HepG2 (cell line): Measurements from ENCODE around the gene EFNA2. TPM values are rescaled to one million over a fixed set of nuclear protein-coding genes. Genes with fewer than 3 reads are reported as not detected.

Source experiments
- BORCS8-MEF2B ChIP-seq: sonication (generic); formaldehyde crosslinking; IDR thresholded peaks from 2 replicates; pipeline ENCODE4 v1.8.0; 2022; ENCODE audit warnings: mild to moderate bottlenecking, missing genetic modification reagents
- CEBPB ChIP-seq: IDR thresholded peaks from 2 replicates; pipeline ENCODE4 v1.6.1; 2011; ENCODE audit warnings: low read depth, low read length, improper control_type of control experiment, borderline replicate concordance
- CENPT ChIP-seq: sonication (generic); formaldehyde crosslinking; IDR thresholded peaks from 2 replicates; pipeline ENCODE4 v1.8.0; 2022; ENCODE audit warnings: low read depth, mild to moderate bottlenecking, moderate library complexity, missing genetic modification reagents
- CHCHD3 ChIP-seq: sonication (generic); formaldehyde crosslinking; IDR thresholded peaks from 2 replicates; pipeline ENCODE4 v1.8.0; 2022; ENCODE audit warnings: mild to moderate bottlenecking, missing genetic modification reagents, moderate library complexity
- DNMT1 ChIP-seq: sonication (generic); formaldehyde crosslinking; IDR thresholded peaks from 2 replicates; pipeline ENCODE4 v1.5.1; 2020; ENCODE audit warnings: mild to moderate bottlenecking, missing genetic modification reagents
- ELF3 ChIP-seq: IDR thresholded peaks from 2 replicates; pipeline ENCODE4 v1.6.1; 2016; ENCODE audit warnings: missing genetic modification reagents, missing compliant biosample characterization
- FLYWCH1 ChIP-seq: sonication (generic); formaldehyde crosslinking; IDR thresholded peaks from 2 replicates; pipeline ENCODE4 v1.8.1; 2023; ENCODE audit warnings: mild to moderate bottlenecking, missing genetic modification reagents
- GATAD1 ChIP-seq: IDR thresholded peaks from 2 replicates; pipeline ENCODE4 v1.6.1; 2016; ENCODE audit warnings: missing genetic modification reagents, missing compliant biosample characterization
- GTF3A ChIP-seq: sonication (generic); formaldehyde crosslinking; conservative IDR thresholded peaks from 2 replicates; pipeline ENCODE4 v1.4.0; 2020; ENCODE audit warnings: mild to moderate bottlenecking, missing genetic modification reagents
- HCFC1 ChIP-seq: fragments of 150-350 bp; IDR thresholded peaks from 2 replicates; pipeline ENCODE4 v1.6.1; 2014; ENCODE audit warnings: low read depth, low read length
- KLF13 ChIP-seq: sonication (generic); formaldehyde crosslinking; IDR thresholded peaks from 2 replicates; pipeline ENCODE4 v1.4.0; 2020; ENCODE audit warnings: mild to moderate bottlenecking, missing genetic modification reagents
- KLF15 ChIP-seq: sonication (generic); formaldehyde crosslinking; IDR thresholded peaks from 2 replicates; pipeline ENCODE4 v1.8.1; 2023; ENCODE audit warnings: borderline replicate concordance, mild to moderate bottlenecking, inconsistent platforms, missing genetic modification reagents, mixed read lengths
- KLF16 ChIP-seq, 2 experiments: sonication (generic) in 1 of 2; formaldehyde crosslinking in 1 of 2; IDR thresholded peaks; 2 replicates each; pipeline versions ENCODE4 v1.6.1 to v1.8.0; 2016 to 2023; ENCODE audit warnings: missing genetic modification reagents in 2 of 2, missing compliant biosample characterization in 1 of 2
- MXD4 ChIP-seq: IDR thresholded peaks from 2 replicates; pipeline ENCODE4 v1.6.1; 2016; ENCODE audit warnings: mild to moderate bottlenecking, missing biosample characterization, missing genetic modification reagents
- RFX1 ChIP-seq: fragments of 450-650 bp; IDR thresholded peaks from 2 replicates; pipeline ENCODE4 v1.6.1; 2017
- SNAPC2 ChIP-seq: sonication (generic); formaldehyde crosslinking; IDR thresholded peaks from 2 replicates; pipeline ENCODE4 v1.8.1; 2022; ENCODE audit warnings: mild to moderate bottlenecking, missing genetic modification reagents
- SUZ12 ChIP-seq: fragments of 150-350 bp; IDR thresholded peaks from 2 replicates; pipeline ENCODE4 v1.6.1; 2014; ENCODE audit warnings: low read depth, low read length
- ZFP36L2 ChIP-seq: sonication (generic); formaldehyde crosslinking; IDR thresholded peaks from 2 replicates; pipeline ENCODE4 v1.4.0; 2020; ENCODE audit warnings: missing genetic modification reagents
- ZMAT3 ChIP-seq: sonication (generic); formaldehyde crosslinking; conservative IDR thresholded peaks from 2 replicates; pipeline ENCODE4 v1.7.0; 2021; ENCODE audit warnings: missing genetic modification reagents
- ZNF138 ChIP-seq: sonication (generic); formaldehyde crosslinking; IDR thresholded peaks from 2 replicates; pipeline ENCODE4 v1.5.0; 2020; ENCODE audit warnings: mild to moderate bottlenecking, low read depth, missing genetic modification reagents
- ZNF432 ChIP-seq: sonication (generic); formaldehyde crosslinking; IDR thresholded peaks from 2 replicates; pipeline ENCODE4 v1.5.0; 2020; ENCODE audit warnings: missing genetic modification reagents, mild to moderate bottlenecking, borderline replicate concordance
- ZNF44 ChIP-seq: sonication (generic); formaldehyde crosslinking; IDR thresholded peaks from 2 replicates; pipeline ENCODE4 v1.5.1; 2020; ENCODE audit warnings: mild to moderate bottlenecking, missing genetic modification reagents
- ZNF564 ChIP-seq: sonication (generic); formaldehyde crosslinking; IDR thresholded peaks from 2 replicates; pipeline ENCODE4 v1.8.1; 2023; ENCODE audit warnings: mild to moderate bottlenecking, missing genetic modification reagents
- ZNF878 ChIP-seq: sonication (generic); formaldehyde crosslinking; IDR thresholded peaks from 2 replicates; pipeline ENCODE4 v1.8.1; 2023; ENCODE audit warnings: mild to moderate bottlenecking, missing genetic modification reagents, moderate library complexity
- polyA plus RNA-seq, 8 experiments: library from polyadenylated mRNA; depleted of rRNA in 3 of 8; stranded (reverse) in 7 of 8; unstranded in 1 of 8; fragments of >200 nt; fragmentation: Illumina TruSeq in 4 of 8; extraction: Trizol in 4 of 8; gene quantifications; 2 replicates each; pipeline versions ENCODE4 v1.2.1 to v1.2.3, GENCODE V29; 2011 to 2016; ENCODE audit warnings: low read depth in 4 of 8, missing spikeins in 1 of 8, mixed read lengths in 1 of 8; ENCODE audit not compliant: insufficient read depth in 1 of 8
- total RNA-seq, 5 experiments: library from RNA; depleted of rRNA; stranded (reverse); fragments of >200 nt; fragmentation: Illumina TruSeq; extraction: Trizol; gene quantifications; 2 replicates each; pipeline ENCODE4 v1.2.3, GENCODE V29; 2016; ENCODE audit warnings: low read depth in 1 of 5
- TF ChIP-seq, protein P1 (sequence below): sonication (generic); formaldehyde crosslinking; IDR thresholded peaks from 2 replicates; pipeline ENCODE4 v1.8.0; 2022; ENCODE audit warnings: missing genetic modification reagents, mild to moderate bottlenecking, moderate library complexity, borderline replicate concordance
- TF ChIP-seq, protein P2 (sequence below): sonication (generic); formaldehyde crosslinking; IDR thresholded peaks from 2 replicates; pipeline ENCODE4 v1.5.1; 2020; ENCODE audit warnings: missing genetic modification reagents, mild to moderate bottlenecking, borderline replicate concordance
- TF ChIP-seq, protein P3 (sequence below): sonication (generic); formaldehyde crosslinking; IDR thresholded peaks from 2 replicates; pipeline ENCODE4 v1.4.0; 2020; ENCODE audit warnings: missing genetic modification reagents; ENCODE audit errors: not compliant biosample characterization
- TF ChIP-seq, protein P4 (sequence below): IDR thresholded peaks from 2 replicates; pipeline ENCODE4 v1.6.1; 2012; ENCODE audit warnings: inconsistent platforms

The EFNA2 gene
- total and polyA plus RNA-seq, 2 of the 13 experiments (the other 11 are each of a cell fraction or from before 2014, with no cell fraction given), result 6.0 to 9.9 TPM

DNA sequence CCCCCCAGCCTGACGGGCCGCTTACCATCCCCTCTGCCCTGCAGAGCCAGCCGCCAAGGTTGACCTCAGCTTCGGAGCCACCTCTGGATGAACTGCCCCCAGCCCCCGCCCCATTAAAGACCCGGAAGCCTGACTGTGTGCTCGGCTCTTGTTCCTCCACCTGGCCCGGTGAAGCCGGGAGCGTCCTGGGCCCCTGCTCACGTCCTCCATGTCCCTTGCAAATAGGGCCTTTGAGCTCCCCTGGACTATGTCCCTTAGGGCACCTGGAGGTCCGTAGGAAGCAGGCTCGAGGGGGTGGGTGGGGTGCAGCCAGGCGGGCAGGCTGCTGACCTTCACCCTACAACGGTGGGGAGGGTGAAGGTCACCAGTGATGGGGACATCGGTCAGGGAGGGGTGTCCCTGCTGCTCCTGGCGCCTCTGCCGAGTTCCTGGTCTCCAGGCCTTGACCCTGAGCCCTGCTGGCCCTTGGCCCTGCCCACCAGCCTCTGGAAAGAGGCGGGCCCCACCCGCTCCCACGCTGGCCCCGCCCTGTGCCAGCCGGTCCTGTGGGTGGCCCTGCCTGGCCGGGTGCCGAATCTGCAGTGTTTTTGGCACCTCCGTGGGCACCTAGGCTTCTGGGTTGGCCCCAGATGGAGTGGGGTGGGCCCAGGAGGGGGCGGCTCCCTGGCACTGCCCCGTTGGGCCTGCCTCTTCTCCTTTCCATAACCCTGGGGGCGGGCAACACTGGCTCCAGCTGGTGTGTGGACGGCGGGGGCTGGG, 40.8 kb upstream of the EFNA2 start (continued):
- no peak for TF ChIP-seq BORCS8-MEF2B
- TF ChIP-seq, protein P1, sequence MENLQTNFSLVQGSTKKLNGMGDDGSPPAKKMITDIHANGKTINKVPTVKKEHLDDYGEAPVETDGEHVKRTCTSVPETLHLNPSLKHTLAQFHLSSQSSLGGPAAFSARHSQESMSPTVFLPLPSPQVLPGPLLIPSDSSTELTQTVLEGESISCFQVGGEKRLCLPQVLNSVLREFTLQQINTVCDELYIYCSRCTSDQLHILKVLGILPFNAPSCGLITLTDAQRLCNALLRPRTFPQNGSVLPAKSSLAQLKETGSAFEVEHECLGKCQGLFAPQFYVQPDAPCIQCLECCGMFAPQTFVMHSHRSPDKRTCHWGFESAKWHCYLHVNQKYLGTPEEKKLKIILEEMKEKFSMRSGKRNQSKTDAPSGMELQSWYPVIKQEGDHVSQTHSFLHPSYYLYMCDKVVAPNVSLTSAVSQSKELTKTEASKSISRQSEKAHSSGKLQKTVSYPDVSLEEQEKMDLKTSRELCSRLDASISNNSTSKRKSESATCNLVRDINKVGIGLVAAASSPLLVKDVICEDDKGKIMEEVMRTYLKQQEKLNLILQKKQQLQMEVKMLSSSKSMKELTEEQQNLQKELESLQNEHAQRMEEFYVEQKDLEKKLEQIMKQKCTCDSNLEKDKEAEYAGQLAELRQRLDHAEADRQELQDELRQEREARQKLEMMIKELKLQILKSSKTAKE (CRISPR knock-in tag), result peak; percentile 99
- TF ChIP-seq ZFP36L2 (CRISPR knock-in tag), result no peak
- peak; percentile 95 for TF ChIP-seq ELF3 (CRISPR knock-in tag)
- peak; percentile 94 for TF ChIP-seq ZMAT3 (CRISPR knock-in tag)
- TF ChIP-seq FLYWCH1 (CRISPR knock-in tag), result no peak
- no peak for TF ChIP-seq ZNF432 (CRISPR knock-in tag)
- TF ChIP-seq CEBPB, result peak; percentile 54; the same call in 1 of the 2 replicates
- 0 out of 2 replicates have a peak, but pooled peaks have one; percentile 45 for TF ChIP-seq ZNF564
- no peak; the same call in 1 of the 2 replicates for TF ChIP-seq HCFC1
- no peak for TF ChIP-seq ZNF138 (CRISPR knock-in tag)
- no peak for TF ChIP-seq ZNF878
- peak; percentile 48; the same call in 1 of the 2 replicates for TF ChIP-seq GATAD1 (CRISPR knock-in tag)
- TF ChIP-seq GTF3A, result no peak
- TF ChIP-seq DNMT1, result peak; percentile 87; the same call in 1 of the 2 replicates
- no peak for TF ChIP-seq RFX1
- TF ChIP-seq ZNF44 (CRISPR knock-in tag), result no peak
- TF ChIP-seq CENPT (CRISPR knock-in tag), result no peak
- no peak for TF ChIP-seq SNAPC2 (CRISPR knock-in tag)
- TF ChIP-seq KLF16 (CRISPR knock-in tag; IDR thresholded peaks at IDR 0.05), result peak in 1 of 2 experiments; percentile 76; a peak in 2 of 4 replicates
- no peak; the same call in 1 of the 2 replicates for TF ChIP-seq KLF15 (CRISPR knock-in tag)
- peak; percentile 71; the same call in 1 of the 2 replicates for TF ChIP-seq MXD4 (CRISPR knock-in tag)
- TF ChIP-seq, protein P2, sequence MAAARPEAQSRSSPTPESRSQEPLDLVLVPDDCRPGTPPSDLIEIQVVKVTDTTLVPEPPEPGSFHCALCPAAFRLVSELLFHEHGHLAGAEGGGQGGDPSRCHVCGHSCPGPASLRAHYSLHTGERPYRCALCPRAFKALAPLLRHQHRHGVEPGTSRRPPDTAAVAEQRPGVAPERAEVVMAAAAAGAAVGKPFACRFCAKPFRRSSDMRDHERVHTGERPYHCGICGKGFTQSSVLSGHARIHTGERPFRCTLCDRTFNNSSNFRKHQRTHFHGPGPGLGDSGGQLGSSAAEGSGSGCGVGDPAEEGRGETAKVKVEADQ, result no peak
- TF ChIP-seq, protein P3, sequence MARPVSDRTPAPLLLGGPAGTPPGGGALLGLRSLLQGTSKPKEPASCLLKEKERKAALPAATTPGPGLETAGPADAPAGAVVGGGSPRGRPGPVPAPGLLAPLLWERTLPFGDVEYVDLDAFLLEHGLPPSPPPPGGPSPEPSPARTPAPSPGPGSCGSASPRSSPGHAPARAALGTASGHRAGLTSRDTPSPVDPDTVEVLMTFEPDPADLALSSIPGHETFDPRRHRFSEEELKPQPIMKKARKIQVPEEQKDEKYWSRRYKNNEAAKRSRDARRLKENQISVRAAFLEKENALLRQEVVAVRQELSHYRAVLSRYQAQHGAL (CRISPR knock-in tag), result no peak
- TF ChIP-seq, protein P4, sequence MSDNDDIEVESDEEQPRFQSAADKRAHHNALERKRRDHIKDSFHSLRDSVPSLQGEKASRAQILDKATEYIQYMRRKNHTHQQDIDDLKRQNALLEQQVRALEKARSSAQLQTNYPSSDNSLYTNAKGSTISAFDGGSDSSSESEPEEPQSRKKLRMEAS, result peak; percentile 62
- TF ChIP-seq CHCHD3 (CRISPR knock-in tag), result no peak
- no peak for TF ChIP-seq SUZ12
- no peak for TF ChIP-seq KLF13 (CRISPR knock-in tag)
